Activated CD8-positive, alpha-beta memory T cell treated with anti-CD3 and anti-CD28 coated beads, Interleukin-2, amount 50 U/mL, for 4 hours (primary cell): ENCODE results near the gene GAGE10.
"Not testable (repeated sequence)": the region's sequence is repeated elsewhere in the genome, so short reads cannot be mapped to it uniquely, and the experiment has no call there.

Experiments
- DNase-seq: peaks from one replicate; pipeline ENCODE4 v3.0.0-alpha.2; 2020

Gene GAGE10

GRCh38 chrX:49276671-49277534 is 26.5 kb upstream of the GAGE10 start:
- DNase-seq: no peak

- no peak for DNase-seq
These were observed 26.0 kb upstream of the GAGE10 start for GRCh38 chrX:49277535-49277830.

GRCh38 chrX:49278081-49278480 is 25.4 kb upstream of the GAGE10 start:
- DNase-seq: no peak

GRCh38 chrX:49282647-49283011 is 20.8 kb upstream of the GAGE10 start:
- DNase-seq: no peak

- DNase-seq: no peak
These were observed 19.2 kb upstream of the GAGE10 start for GRCh38 chrX:49284212-49284611.

- DNase-seq: no peak
These were observed 17.3 kb upstream of the GAGE10 start for GRCh38 chrX:49286136-49286535.

- no peak for DNase-seq
These were observed 16.9 kb upstream of the GAGE10 start for GRCh38 chrX:49286581-49286980.

GRCh38 chrX:49287665-49288064 is 15.8 kb upstream of the GAGE10 start:
- DNase-seq: no peak

GRCh38 chrX:49290215-49290614 is 13.2 kb upstream of the GAGE10 start:
- no peak for DNase-seq

GRCh38 chrX:49291615-49292337 is 11.7 kb upstream of the GAGE10 start:
- peak; percentile 69 for DNase-seq

GRCh38 chrX:49292400-49293362 is 10.8 kb upstream of the GAGE10 start:
- DNase-seq: no peak

- DNase-seq: not testable (repeated sequence)
These were observed 4.2 kb upstream of the GAGE10 start for GRCh38 chrX:49299293-49299692.

- DNase-seq: no peak
These were observed 2.7 kb upstream of the GAGE10 start for GRCh38 chrX:49300703-49301102.

- DNase-seq: not testable (repeated sequence)
These were observed 4.3 kb downstream of the GAGE10 start for GRCh38 chrX:49307775-49308174.

GRCh38 chrX:49308604-49309269 is 5.3 kb downstream of the GAGE10 start:
- DNase-seq: no peak

- no peak for DNase-seq
These were observed 6.0 kb downstream of the GAGE10 start for GRCh38 chrX:49309401-49309981.

GRCh38 chrX:49310371-49310770 is 6.9 kb downstream of the GAGE10 start:
- DNase-seq: no peak

GRCh38 chrX:49312176-49312575 is 8.7 kb downstream of the GAGE10 start:
- DNase-seq: no peak

- no peak for DNase-seq
These were observed 12.6 kb downstream of the GAGE10 start for GRCh38 chrX:49316085-49316484.

GRCh38 chrX:49321737-49322136 is 18.3 kb downstream of the GAGE10 start, which contains the start of gene GAGE12J:
Gene GAGE12J, plus strand, starts transcription at chrX:49322037. Its CDS starts 1,157 bp downstream, at chrX:49323194.
- not testable (repeated sequence) for DNase-seq

GRCh38 chrX:49322266-49322665 is 18.8 kb downstream of the GAGE10 start:
- not testable (repeated sequence) for DNase-seq

GRCh38 chrX:49323735-49324134 is 20.3 kb downstream of the GAGE10 start:
- DNase-seq: not testable (repeated sequence)
